ENCODE results near the gene THSD4.

GRCh38 chr15:71225851-71226250, 110.6 kb downstream of the THSD4 start:
- no peak for TF ChIP-seq CTCF (IDR thresholded peaks at IDR 0.05; ENCODE audit: low read depth, low read length, poor library complexity, severe bottlenecking)
- no peak for TF ChIP-seq EZH2phosphoT487 (IDR thresholded peaks at IDR 0.05; ENCODE audit: borderline replicate concordance, low read length)
